Adrenal gland (tissue), 12 donors: Measurements from ENCODE around the gene WDR5. TPM values are rescaled to one million over a fixed set of nuclear protein-coding genes. Genes with fewer than 3 reads are reported as not detected.

ENCODE experiments used
- DNase-seq, 7 donors: peaks; one replicate each; pipeline ENCODE4 v3.0.0-alpha.2; 2019 to 2020
- H3K27ac ChIP-seq, 5 donors: fragments of 200-600 bp; sonication (generic) in 4 of 5; 1 replicate in 3 of 5; 2 replicates in 2 of 5; pipeline versions ENCODE4 v1.5.1 to v1.8.0; 2016 to 2020; ENCODE audit warnings: mild to moderate bottlenecking in 1 of 5
- H3K27me3 ChIP-seq: fragments of 200-600 bp; 2 replicates; pipeline ENCODE4 v1.8.0; 2021
- H3K36me3 ChIP-seq, 2 donors: fragments of 200-600 bp; replicated peaks in 1 of 2; 1 replicate in 1 of 2; 2 replicates in 1 of 2; pipeline versions ENCODE4 v1.5.1 to v1.8.0; 2018 to 2022
- H3K4me1 ChIP-seq, 2 donors: fragments of 200-600 bp; replicated peaks in 1 of 2; 1 replicate in 1 of 2; 2 replicates in 1 of 2; pipeline versions ENCODE4 v1.5.1 to v1.8.0; 2018 to 2021
- H3K4me3 ChIP-seq, 4 donors: fragments of 200-600 bp; sonication (generic) in 3 of 4; one replicate each; pipeline ENCODE4 v1.5.1; 2016 to 2018
- H3K9me3 ChIP-seq, 3 donors: fragments of 200-600 bp; sonication (generic) in 1 of 3; replicated peaks in 1 of 3; 1 replicate in 2 of 3; 2 replicates in 1 of 3; pipeline versions ENCODE4 v1.5.1 to v1.8.0; 2016 to 2021
- POLR2A ChIP-seq, 2 donors: fragments of 450-650 bp; IDR thresholded peaks; one replicate each; pipeline ENCODE4 v1.6.1; 2017; ENCODE audit warnings: antibody characterized with exemption in 2 of 2, mild to moderate bottlenecking in 2 of 2, moderate library complexity in 1 of 2
- WGBS, 4 donors: extraction: QIAGEN DNeasy Blood & Tissue Kit in 2 of 4; methylation state at CpG; one replicate each; pipeline versions ENCODE4 v1.1.5 to v1.1.7; 2013 to 2017; 5-methylcytosine and 5-hydroxymethylcytosine counted together
- intact Hi-C, 2 donors: fragments of 100-400 bp; cut with DNase I; formaldehyde crosslinking; loops; one replicate each; pipeline versions ENCODE4 v1.14.1 to v1.15.0; 2022 to 2023
- polyA plus RNA-seq, 3 donors: library from polyadenylated mRNA; stranded (reverse); fragments of 200-250 nt in 2 of 3; fragments of 350-450 nt in 1 of 3; fragmentation: Illumina TruSeq in 1 of 3; extraction: RNeasy Lipid Tissue Mini Kit (QIAGEN cat#74804) in 1 of 3; gene quantifications; one replicate each; pipeline ENCODE4 v1.2.3, GENCODE V29; 2013 to 2014
- total RNA-seq, 9 donors: library from RNA; depleted of rRNA in 4 of 9; stranded (reverse); fragments of >200 nt in 4 of 9; fragments of 120-200 nt in 1 of 9; fragmentation: NEBNext Ultra II Directional in 1 of 9; extraction: Animal tissue kit (Norgen Biotek cat#: 25700) in 1 of 9; gene quantifications; one replicate each; pipeline versions ENCODE4 v1.1.0 to v1.2.4, GENCODE V29; 2013 to 2023
- TF ChIP-seq, protein P1 (sequence below), 6 experiments: fragments of 450-650 bp in 4 of 6; fragments of 200-600 bp in 2 of 6; sonication (generic) in 1 of 6; IDR thresholded peaks; 1 replicate in 5 of 6; 2 replicates in 1 of 6; pipeline versions ENCODE4 v1.5.1 to v1.8.0; 2016 to 2021; ENCODE audit warnings: antibody characterized with exemption in 6 of 6, mild to moderate bottlenecking in 2 of 6, moderate library complexity in 1 of 6
- donor health status: healthy with polysubstance abuse.
- donor health status: Bipolar disorder and iron deficiency.
- donor health status: DM: yes; HTN: yes; CAD: no.
- donor health status: DM: no; HTN: no; CAD: no.
- donor health status: DM: no; HTN: no; CAD: no.
- donor health status: DM: yes; HTN: yes; CAD: no.

WDR5 gene
- total and polyA plus RNA-seq, 12 donors = 16.6 to 28.5 (median 22.0) TPM

DNA sequence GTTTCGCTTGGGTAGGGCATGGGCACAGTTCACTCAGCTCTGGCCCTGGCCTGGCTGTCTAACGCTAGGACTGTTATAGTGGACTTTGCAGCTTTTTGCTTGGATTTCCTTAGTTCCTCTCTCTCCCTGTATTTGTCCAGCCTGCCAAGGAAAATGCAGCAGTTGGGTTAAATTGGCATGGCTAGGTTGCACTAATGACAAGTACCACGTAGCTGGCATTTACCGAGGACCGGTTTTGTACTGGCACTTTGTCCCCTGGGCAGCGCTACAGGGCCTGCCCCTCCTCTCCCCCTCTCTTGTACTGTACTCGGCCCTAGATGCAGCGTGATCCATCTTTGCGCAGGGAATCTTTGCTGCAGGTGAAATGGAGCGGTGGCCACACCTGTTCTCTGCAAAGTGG is 2.4 kb downstream of the WDR5 start:
- no peaks in the 10 kb centered on the region for H3K27me3 ChIP-seq
- peaks cover 0 to 35% of the 10 kb centered on the region in 2 donors for H3K36me3 ChIP-seq
- no peaks in the 10 kb centered on the region for H3K9me3 ChIP-seq
- no peak for DNase-seq
- peaks cover 26 to 28% of the 10 kb centered on the region in 2 donors for H3K4me1 ChIP-seq
- no peak overlapping the region for H3K4me3 ChIP-seq
- TF ChIP-seq, protein P1, sequence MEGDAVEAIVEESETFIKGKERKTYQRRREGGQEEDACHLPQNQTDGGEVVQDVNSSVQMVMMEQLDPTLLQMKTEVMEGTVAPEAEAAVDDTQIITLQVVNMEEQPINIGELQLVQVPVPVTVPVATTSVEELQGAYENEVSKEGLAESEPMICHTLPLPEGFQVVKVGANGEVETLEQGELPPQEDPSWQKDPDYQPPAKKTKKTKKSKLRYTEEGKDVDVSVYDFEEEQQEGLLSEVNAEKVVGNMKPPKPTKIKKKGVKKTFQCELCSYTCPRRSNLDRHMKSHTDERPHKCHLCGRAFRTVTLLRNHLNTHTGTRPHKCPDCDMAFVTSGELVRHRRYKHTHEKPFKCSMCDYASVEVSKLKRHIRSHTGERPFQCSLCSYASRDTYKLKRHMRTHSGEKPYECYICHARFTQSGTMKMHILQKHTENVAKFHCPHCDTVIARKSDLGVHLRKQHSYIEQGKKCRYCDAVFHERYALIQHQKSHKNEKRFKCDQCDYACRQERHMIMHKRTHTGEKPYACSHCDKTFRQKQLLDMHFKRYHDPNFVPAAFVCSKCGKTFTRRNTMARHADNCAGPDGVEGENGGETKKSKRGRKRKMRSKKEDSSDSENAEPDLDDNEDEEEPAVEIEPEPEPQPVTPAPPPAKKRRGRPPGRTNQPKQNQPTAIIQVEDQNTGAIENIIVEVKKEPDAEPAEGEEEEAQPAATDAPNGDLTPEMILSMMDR (IDR thresholded peaks at IDR 0.05) = no peak
- no peak for TF ChIP-seq POLR2A (IDR thresholded peaks at IDR 0.05)
- no peak overlapping the region for H3K27ac ChIP-seq
- WGBS, 4 donors = 88 to 93% (median 91%) methylated on average over 8 to 10 of the region's 10 CpGs
- intact Hi-C loops = loop anchor here in 1 of 2 donors (5.0 kb wide), 1 partner anchor 66 kb away; no protein-coding TSS in a partner anchor

DNA sequence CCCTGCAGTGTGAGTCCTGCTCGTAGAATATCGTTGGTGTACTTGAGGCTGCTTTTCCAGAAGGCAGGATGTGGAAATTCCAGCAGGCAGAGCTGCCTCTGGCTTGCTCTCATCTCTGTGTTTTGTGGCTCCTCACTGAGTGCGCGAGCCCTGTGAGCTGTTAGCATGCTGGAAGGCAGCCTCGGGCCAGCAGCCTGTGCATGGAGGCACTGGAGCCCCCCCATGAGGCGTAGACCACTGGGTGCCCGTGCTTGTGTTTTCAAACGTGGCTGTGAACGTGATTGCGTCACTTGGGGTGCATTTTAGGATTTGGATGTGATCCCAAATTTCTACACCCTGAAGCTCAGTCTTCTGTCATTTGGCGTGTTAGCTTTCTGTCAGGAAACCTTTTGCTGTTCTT is 3.2 kb downstream of the WDR5 start:
- peaks cover 0 to 41% of the 10 kb centered on the region in 2 donors for H3K36me3 ChIP-seq
- no peak for DNase-seq
- TF ChIP-seq, protein P1 (IDR thresholded peaks at IDR 0.05) = no peak
- no peak for TF ChIP-seq POLR2A (IDR thresholded peaks at IDR 0.05)
- no peaks in the 10 kb centered on the region for H3K27me3 ChIP-seq
- no peaks in the 10 kb centered on the region for H3K9me3 ChIP-seq
- peaks cover 26 to 28% of the 10 kb centered on the region in 2 donors for H3K4me1 ChIP-seq
- no peak overlapping the region for H3K4me3 ChIP-seq
- 58 to 70% (median 66%) methylated on average over 6 to 11 of the region's 11 CpGs for WGBS, 4 donors
- no peak overlapping the region for H3K27ac ChIP-seq
- intact Hi-C loops = loop anchor here in 1 of 2 donors (5.0 kb wide), 1 partner anchor 67 kb away; no protein-coding TSS in a partner anchor

DNA sequence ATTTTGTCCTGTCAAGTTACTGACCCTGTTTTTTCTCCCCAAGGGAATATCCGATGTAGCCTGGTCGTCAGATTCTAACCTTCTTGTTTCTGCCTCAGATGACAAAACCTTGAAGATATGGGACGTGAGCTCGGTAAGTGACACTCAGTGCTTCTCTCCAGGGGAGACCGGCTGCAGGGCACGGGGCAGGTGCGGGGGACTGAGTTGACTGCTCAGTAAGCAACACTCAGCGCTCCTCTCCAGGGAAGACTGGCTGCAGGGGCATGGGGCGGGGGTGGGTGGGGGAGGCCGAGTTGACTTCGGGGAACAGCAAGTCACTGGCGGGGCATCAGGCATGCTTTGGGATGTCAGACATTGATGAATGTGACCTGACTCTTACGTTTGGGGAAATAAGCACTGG is 6.0 kb downstream of the WDR5 start:
- Histone ChIP-seq H3K27ac (no peak overlapping the region), H3K36me3 (peaks cover 0 to 69% of the 10 kb centered on the region in 2 donors), H3K27me3 (no peaks in the 10 kb centered on the region), H3K4me3 (no peak overlapping the region), H3K4me1 (peaks cover 15 to 21% of the 10 kb centered on the region in 2 donors), H3K9me3 (no peaks in the 10 kb centered on the region)
- intact Hi-C loops = no loop called here
- TF ChIP-seq, protein P1 (IDR thresholded peaks at IDR 0.05) = no peak
- no peak for TF ChIP-seq POLR2A (IDR thresholded peaks at IDR 0.05)
- DNase-seq = no peak
- WGBS, 4 donors = 80 to 89% (median 86%) methylated on average over 10 to 13 of the region's 13 CpGs

DNA sequence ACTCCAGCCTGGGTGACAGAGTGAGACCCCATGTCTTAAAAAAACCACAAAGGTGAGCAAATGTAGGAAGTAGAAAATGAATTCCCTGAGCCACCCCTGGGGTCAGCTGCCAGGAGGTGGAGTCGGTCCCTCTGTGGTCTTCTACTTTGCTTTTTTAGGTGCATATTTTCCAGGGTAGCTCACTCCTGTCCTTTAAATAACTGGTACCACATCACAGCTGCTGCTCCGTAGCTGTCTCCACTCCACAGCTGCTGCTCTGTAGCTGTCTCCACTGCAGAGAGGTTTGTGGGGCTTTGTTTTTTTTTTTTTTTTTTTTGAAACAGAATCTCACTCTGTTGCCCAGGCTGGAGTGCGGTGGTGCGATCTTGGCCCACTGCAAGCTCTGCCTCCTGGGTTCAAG is 8.9 kb downstream of the WDR5 start:
- H3K4me1 ChIP-seq = no peaks in the 10 kb centered on the region
- no peaks in the 10 kb centered on the region for H3K9me3 ChIP-seq
- 86 to 99% (median 95%) methylated on average over 4 of the region's 4 CpGs for WGBS, 4 donors
- intact Hi-C loops = no loop called here
- H3K27ac ChIP-seq = no peak overlapping the region
- H3K4me3 ChIP-seq = no peak overlapping the region
- no peak for DNase-seq
- H3K27me3 ChIP-seq = no peaks in the 10 kb centered on the region
- H3K36me3 ChIP-seq = peaks cover 0 to 94% of the 10 kb centered on the region in 2 donors
- TF ChIP-seq POLR2A (IDR thresholded peaks at IDR 0.05) = no peak
- TF ChIP-seq, protein P1 (IDR thresholded peaks at IDR 0.05) = no peak
